Thyroid gland (tissue), 4 donors: ENCODE data around the gene FSD1L.

ENCODE experiments used
- POLR2A ChIP-seq, 2 donors: fragments of 450-650 bp; IDR thresholded peaks; one replicate each; pipeline ENCODE4 v1.6.1; 2017; ENCODE audit warnings: antibody characterized with exemption in 2 of 2, mild to moderate bottlenecking in 2 of 2, moderate library complexity in 1 of 2
- TF ChIP-seq, protein P1 (sequence below), 6 experiments: fragments of 200-600 bp in 3 of 6; fragments of 450-650 bp in 3 of 6; sonication (generic) in 3 of 6; IDR thresholded peaks; one replicate each; pipeline ENCODE4 v1.5.1; 2016 to 2019; ENCODE audit warnings: antibody characterized with exemption in 6 of 6, mild to moderate bottlenecking in 2 of 6, inconsistent platforms in 1 of 6, moderate library complexity in 1 of 6

DNA sequence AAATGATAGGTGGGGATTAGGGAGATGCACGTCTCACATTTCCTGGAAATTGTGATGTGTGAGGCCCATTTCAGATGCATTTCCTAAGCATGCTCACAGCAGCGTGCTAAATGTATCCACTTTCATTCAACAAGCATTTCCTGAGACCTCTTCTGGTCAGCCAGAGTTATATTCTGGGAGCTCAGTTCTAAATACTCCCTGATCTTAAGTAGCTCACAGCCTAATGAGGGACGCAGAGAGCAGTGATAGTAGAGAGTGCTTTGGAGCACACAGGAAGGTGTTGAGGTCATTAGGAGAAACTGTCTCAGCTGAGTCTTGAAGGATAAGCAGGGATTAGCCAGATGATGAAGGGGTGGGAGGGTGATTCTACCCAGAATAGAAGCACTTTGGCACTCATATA lies 46.2 kb upstream of the FSD1L start:
- TF ChIP-seq, protein P1, sequence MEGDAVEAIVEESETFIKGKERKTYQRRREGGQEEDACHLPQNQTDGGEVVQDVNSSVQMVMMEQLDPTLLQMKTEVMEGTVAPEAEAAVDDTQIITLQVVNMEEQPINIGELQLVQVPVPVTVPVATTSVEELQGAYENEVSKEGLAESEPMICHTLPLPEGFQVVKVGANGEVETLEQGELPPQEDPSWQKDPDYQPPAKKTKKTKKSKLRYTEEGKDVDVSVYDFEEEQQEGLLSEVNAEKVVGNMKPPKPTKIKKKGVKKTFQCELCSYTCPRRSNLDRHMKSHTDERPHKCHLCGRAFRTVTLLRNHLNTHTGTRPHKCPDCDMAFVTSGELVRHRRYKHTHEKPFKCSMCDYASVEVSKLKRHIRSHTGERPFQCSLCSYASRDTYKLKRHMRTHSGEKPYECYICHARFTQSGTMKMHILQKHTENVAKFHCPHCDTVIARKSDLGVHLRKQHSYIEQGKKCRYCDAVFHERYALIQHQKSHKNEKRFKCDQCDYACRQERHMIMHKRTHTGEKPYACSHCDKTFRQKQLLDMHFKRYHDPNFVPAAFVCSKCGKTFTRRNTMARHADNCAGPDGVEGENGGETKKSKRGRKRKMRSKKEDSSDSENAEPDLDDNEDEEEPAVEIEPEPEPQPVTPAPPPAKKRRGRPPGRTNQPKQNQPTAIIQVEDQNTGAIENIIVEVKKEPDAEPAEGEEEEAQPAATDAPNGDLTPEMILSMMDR (IDR thresholded peaks at IDR 0.05): no peak
- no peak for TF ChIP-seq POLR2A (IDR thresholded peaks at IDR 0.05)
